HCT116 (cell line): ENCODE data around the gene ARGLU1. TPM values are rescaled to one million over a fixed set of nuclear protein-coding genes. Genes with fewer than 3 reads are reported as not detected.

Source experiments
- ATAC-seq: fragments of 200-7000 bp; cut with Tn5 transposase; 2 replicates; pipeline ENCODE4 v1.9.1; 2020; ENCODE audit warnings: mild to moderate bottlenecking, moderate library complexity
- BruUV-seq: library from RNA; stranded (reverse); fragments of 400-500 nt; replicated peaks from 2 replicates; lab custom pipeline; 2021; lab: Mats Ljungman, UMichigan
- CTCF ChIA-PET: fragments of 300-600 bp; sonication (Branson Sonifier 250); formaldehyde crosslinking; loops from one replicate; lab custom pipeline; 2021; ENCODE audit warnings: antibody characterized with exemption; lab: Charles Lee
- POLR2A ChIA-PET: fragments of 300-600, 350-600 bp; sonication (Branson Sonifier 250); formaldehyde crosslinking; loops from one replicate; lab custom pipeline; 2021; ENCODE audit warnings: antibody characterized with exemption; lab: Charles Lee
- RAD21 ChIA-PET, 2 experiments: fragments of 300-600 bp; sonication (Branson Sonifier 250); formaldehyde crosslinking; loops; one replicate each; lab custom pipeline; 2023; ENCODE audit warnings: low total read pairs in 2 of 2; ENCODE audit not compliant: uncharacterized antibody in 2 of 2, unreplicated experiment in 2 of 2, low non-redundant PET in 1 of 2; lab: Charles Lee
- DNase-seq: peaks from one replicate; pipeline ENCODE4 v3.0.0-alpha.2; 2010; ENCODE audit warnings: low read depth, low spot score
- H2AFZ ChIP-seq: fragments of 200-600 bp; shearing (Covaris generic), sonication (generic); 2 replicates; pipeline ENCODE4 v1.6.1; 2017; ENCODE audit warnings: low read depth, mixed run types, mixed read lengths, antibody characterized with exemption, low read length; ENCODE audit not compliant: poor library complexity, severe bottlenecking
- H3K27ac ChIP-seq: 2 replicates; pipeline ENCODE4 v1.5.1; 2012; ENCODE audit warnings: low read depth, low read length
- H3K27me3 ChIP-seq: fragments of 200-600 bp; sonication (generic); 2 replicates; pipeline ENCODE4 v1.6.1; 2016; ENCODE audit warnings: mixed run types, low read length, mixed read lengths; ENCODE audit not compliant: insufficient read depth
- H3K36me3 ChIP-seq, 2 experiments: fragments of 200-500 bp in 1 of 2; fragments of 200-600 bp in 1 of 2; sonication (Bioruptor generic) in 1 of 2; sonication (generic) in 1 of 2; 2 replicates each; pipeline versions ENCODE4 v1.5.1 to v1.6.1; 2014 to 2016; ENCODE audit warnings: low read length in 2 of 2, inconsistent platforms in 1 of 2, mixed read lengths in 1 of 2, mixed run types in 1 of 2; ENCODE audit not compliant: insufficient read depth in 2 of 2, control insufficient read depth in 1 of 2
- H3K4me1 ChIP-seq, 2 experiments: fragments of 200-600 bp in 1 of 2; sonication (generic) in 1 of 2; 2 replicates each; pipeline versions ENCODE4 v1.5.1 to v1.6.1; 2012 to 2017; ENCODE audit warnings: low read length in 2 of 2, inconsistent platforms in 1 of 2, mild to moderate bottlenecking in 1 of 2, mixed read lengths in 1 of 2, mixed run types in 1 of 2, moderate library complexity in 1 of 2; ENCODE audit not compliant: insufficient read depth in 2 of 2, control insufficient read depth in 1 of 2
- H3K4me2 ChIP-seq: fragments of 200-600 bp; sonication (generic); 2 replicates; pipeline ENCODE4 v1.6.1; 2017; ENCODE audit warnings: mixed run types, low read length, mixed read lengths
- H3K4me3 ChIP-seq, 2 experiments: fragments of 200-600 bp in 1 of 2; sonication (generic) in 1 of 2; replicated peaks in 1 of 2; 2 replicates each; pipeline ENCODE4 v1.5.1; 2011 to 2016; ENCODE audit warnings: low read length in 2 of 2, control low read depth in 1 of 2, low read depth in 1 of 2, mild to moderate bottlenecking in 1 of 2, mixed read lengths in 1 of 2, mixed run types in 1 of 2
- H3K79me2 ChIP-seq: fragments of 200-600 bp; sonication (generic); 2 replicates; pipeline ENCODE4 v1.6.1; 2017; ENCODE audit warnings: mild to moderate bottlenecking, mixed run types, low read length, moderate library complexity, mixed read lengths; ENCODE audit not compliant: insufficient read depth
- H3K9ac ChIP-seq: fragments of 200-600 bp; sonication (generic); 2 replicates; pipeline ENCODE4 v1.6.1; 2016; ENCODE audit warnings: low read length, mixed read lengths
- H3K9me2 ChIP-seq: fragments of 200-600 bp; sonication (generic), shearing (Covaris generic); 2 replicates; pipeline ENCODE4 v1.6.1; 2017; ENCODE audit warnings: mixed run types, mild to moderate bottlenecking, moderate library complexity; ENCODE audit not compliant: insufficient read depth
- H3K9me3 ChIP-seq, 2 experiments: fragments of 200-500 bp in 1 of 2; fragments of 200-600 bp in 1 of 2; sonication (Bioruptor generic) in 1 of 2; sonication (generic) in 1 of 2; 2 replicates each; pipeline ENCODE4 v1.6.1; 2014 to 2017; ENCODE audit warnings: low read length in 2 of 2, mixed read lengths in 2 of 2, inconsistent platforms in 1 of 2, low read depth in 1 of 2, mild to moderate bottlenecking in 1 of 2, mixed run types in 1 of 2, moderate library complexity in 1 of 2; ENCODE audit not compliant: control insufficient read depth in 1 of 2, insufficient read depth in 1 of 2
- H4K20me1 ChIP-seq: fragments of 200-600 bp; sonication (generic), shearing (Covaris generic); 2 replicates; pipeline ENCODE4 v1.6.1; 2017; ENCODE audit warnings: mixed run types, mild to moderate bottlenecking, moderate library complexity; ENCODE audit not compliant: insufficient read depth
- ATF3 ChIP-seq: IDR thresholded peaks from 2 replicates; pipeline ENCODE4 v1.6.1; 2012
- CBX3 ChIP-seq: IDR thresholded peaks from 2 replicates; pipeline ENCODE4 v1.6.1; 2012; ENCODE audit warnings: low read depth
- CEBPB ChIP-seq: IDR thresholded peaks from 2 replicates; pipeline ENCODE4 v1.6.1; 2012; ENCODE audit warnings: low read depth
- EGR1 ChIP-seq: IDR thresholded peaks from 2 replicates; pipeline ENCODE4 v1.6.1; 2012; ENCODE audit warnings: low read depth
- EZH2 ChIP-seq: fragments of 200-600 bp; sonication (generic); IDR thresholded peaks from 2 replicates; pipeline ENCODE4 v1.6.1; 2017; ENCODE audit warnings: antibody characterized with exemption, mixed run types
- EZH2phosphoT487 ChIP-seq: fragments of 200-600 bp; IDR thresholded peaks from 2 replicates; pipeline ENCODE4 v1.6.1; 2018; ENCODE audit warnings: antibody characterized with exemption, borderline replicate concordance
- FOSL1 ChIP-seq: IDR thresholded peaks from 2 replicates; pipeline ENCODE4 v1.6.1; 2012; ENCODE audit warnings: low read depth
- JUND ChIP-seq: IDR thresholded peaks from 2 replicates; pipeline ENCODE4 v1.6.1; 2012
- MAX ChIP-seq: IDR thresholded peaks from 2 replicates; pipeline ENCODE4 v1.6.1; 2012
- POLR2AphosphoS5 ChIP-seq: IDR thresholded peaks from 2 replicates; pipeline ENCODE4 v1.6.1; 2011; ENCODE audit warnings: mild to moderate bottlenecking, low read depth, low read length, moderate library complexity
- RAD21 ChIP-seq: IDR thresholded peaks from 2 replicates; pipeline ENCODE4 v1.6.1; 2012; ENCODE audit warnings: low read depth, mild to moderate bottlenecking
- SP1 ChIP-seq: IDR thresholded peaks from 2 replicates; pipeline ENCODE4 v1.6.1; 2012; ENCODE audit warnings: low read depth
- SRF ChIP-seq: IDR thresholded peaks from 2 replicates; pipeline ENCODE4 v1.6.1; 2012; ENCODE audit warnings: low read depth
- TCF7L2 ChIP-seq: IDR thresholded peaks from 2 replicates; pipeline ENCODE4 v1.7.0; 2011; ENCODE audit warnings: borderline replicate concordance, inconsistent platforms; ENCODE audit not compliant: insufficient read depth, insufficient read length; ENCODE audit errors: extremely low read depth
- ZBTB33 ChIP-seq: IDR thresholded peaks from 2 replicates; pipeline ENCODE4 v1.6.1; 2011; ENCODE audit warnings: mild to moderate bottlenecking, low read length, moderate library complexity; ENCODE audit not compliant: insufficient replicate concordance; ENCODE audit errors: extremely low read depth
- ZFX ChIP-seq: fragments of 450-650 bp; IDR thresholded peaks from 2 replicates; pipeline ENCODE4 v1.6.1; 2017
- ZNF274 ChIP-seq: fragments of 200-500 bp; sonication (Bioruptor generic); IDR thresholded peaks from 2 replicates; pipeline ENCODE4 v1.6.1; 2014; ENCODE audit warnings: mild to moderate bottlenecking, low read depth, low read length, inconsistent platforms
- intact Hi-C: fragments of 100-400 bp; cut with micrococcal nuclease; formaldehyde crosslinking; loops from 2 replicates; pipeline ENCODE4 v1.10.0; 2022
- total RNA-seq: library from RNA; stranded (reverse); gene quantifications from one replicate; pipeline ENCODE4 v1.2.1, GENCODE V29; 2021; ENCODE audit not compliant: unreplicated experiment

Gene ARGLU1
- total RNA-seq, 1 experiment from 2014 or later: 57.8 TPM

- no peak for TF ChIP-seq ZBTB33
- TF ChIP-seq ZFX: no peak
- no peak for TF ChIP-seq CBX3
- no peak for TF ChIP-seq RAD21
Observed at GRCh38 chr13:106503730-106504453, 64.0 kb downstream of the ARGLU1 start (continued).

- Histone ChIP-seq H3K9ac (no peak overlapping the region), H3K4me3 (no peak overlapping the region), H2AFZ (no peak overlapping the region), H3K9me3 (no peaks in the 10 kb centered on the region), H3K27me3 (no peaks in the 10 kb centered on the region), H3K9me2 (no peaks in the 10 kb centered on the region), H3K36me3 (0 out of 4 replicates have a peak, but pooled peaks cover 0 to 6% of the 10 kb centered on the region in 2 experiments), H3K4me2 (no peak overlapping the region), H3K27ac (no peak overlapping the region), H4K20me1 (no peaks in the 10 kb centered on the region), H3K4me1 (peaks cover 8 to 15% of the 10 kb centered on the region in 2 experiments; a peak in 3 of 4 replicates), H3K79me2 (peaks cover 90% of the 10 kb centered on the region)
- ChIA-PET POLR2A (no interaction called here), CTCF (no interaction called here), RAD21 (no interaction called here)
- DNase-seq: no peak
- ATAC-seq: peak; percentile 52
- intact Hi-C loops: no loop called here
- no TSS peak for BruUV-seq
- no peak for TF ChIP-seq EZH2phosphoT487
- no peak for TF ChIP-seq EZH2
- no peak for TF ChIP-seq SP1
- no peak for TF ChIP-seq ZFX
- no peak for TF ChIP-seq ZNF274
- TF ChIP-seq JUND: no peak
- TF ChIP-seq POLR2AphosphoS5: no peak
- no peak for TF ChIP-seq TCF7L2
- no peak for TF ChIP-seq SRF
- TF ChIP-seq CBX3: no peak
- no peak for TF ChIP-seq MAX
- TF ChIP-seq ATF3: no peak
- TF ChIP-seq EGR1: no peak
- TF ChIP-seq FOSL1: no peak
- no peak for TF ChIP-seq CEBPB
- no peak for TF ChIP-seq RAD21
Observed at GRCh38 chr13:106503272-106503671, 64.7 kb downstream of the ARGLU1 start.
